ENCODE measurements around the gene PHB1.

- TF ChIP-seq CTCF (conservative IDR thresholded peaks at IDR 0.05) (no peak), ZFX (IDR thresholded peaks at IDR 0.05) (no peak)
Measured at GRCh38 chr17:49452661-49453060, 38.0 kb upstream of the PHB1 start.

All from C4-2B (cell line).